IPS-20b (cell line): ENCODE measurements around the gene ADD2.
"Not testable (repeated sequence)": the region's sequence is repeated elsewhere in the genome, so short reads cannot be mapped to it uniquely, and the experiment has no call there.

ENCODE experiments used
- H3K27ac ChIP-seq: one replicate; pipeline ENCODE4 v1.5.1; 2013; ENCODE audit warnings: low read length
- H3K27me3 ChIP-seq: 2 replicates; pipeline ENCODE4 v1.6.1; 2013; ENCODE audit warnings: mild to moderate bottlenecking, low read length, inconsistent platforms; ENCODE audit not compliant: insufficient read depth
- H3K36me3 ChIP-seq: 2 replicates; pipeline ENCODE4 v1.6.1; 2013; ENCODE audit warnings: low read depth, mild to moderate bottlenecking, inconsistent platforms, low read length, moderate library complexity; ENCODE audit not compliant: insufficient read depth
- H3K4me1 ChIP-seq: 2 replicates; pipeline ENCODE4 v1.6.1; 2013; ENCODE audit warnings: mild to moderate bottlenecking, control low read depth, inconsistent platforms, low read length, moderate library complexity; ENCODE audit not compliant: insufficient read depth
- H3K4me3 ChIP-seq: 2 replicates; pipeline ENCODE4 v1.5.1; 2013; ENCODE audit warnings: mild to moderate bottlenecking, low read length, inconsistent platforms
- H3K9ac ChIP-seq: 2 replicates; pipeline ENCODE4 v1.6.1; 2013; ENCODE audit warnings: low read depth, mild to moderate bottlenecking, inconsistent platforms, low read length, moderate library complexity
- H3K9me3 ChIP-seq: 2 replicates; pipeline ENCODE4 v1.6.1; 2013; ENCODE audit warnings: mild to moderate bottlenecking, low read depth, low read length, inconsistent platforms; ENCODE audit not compliant: insufficient read depth

Gene ADD2

DNA sequence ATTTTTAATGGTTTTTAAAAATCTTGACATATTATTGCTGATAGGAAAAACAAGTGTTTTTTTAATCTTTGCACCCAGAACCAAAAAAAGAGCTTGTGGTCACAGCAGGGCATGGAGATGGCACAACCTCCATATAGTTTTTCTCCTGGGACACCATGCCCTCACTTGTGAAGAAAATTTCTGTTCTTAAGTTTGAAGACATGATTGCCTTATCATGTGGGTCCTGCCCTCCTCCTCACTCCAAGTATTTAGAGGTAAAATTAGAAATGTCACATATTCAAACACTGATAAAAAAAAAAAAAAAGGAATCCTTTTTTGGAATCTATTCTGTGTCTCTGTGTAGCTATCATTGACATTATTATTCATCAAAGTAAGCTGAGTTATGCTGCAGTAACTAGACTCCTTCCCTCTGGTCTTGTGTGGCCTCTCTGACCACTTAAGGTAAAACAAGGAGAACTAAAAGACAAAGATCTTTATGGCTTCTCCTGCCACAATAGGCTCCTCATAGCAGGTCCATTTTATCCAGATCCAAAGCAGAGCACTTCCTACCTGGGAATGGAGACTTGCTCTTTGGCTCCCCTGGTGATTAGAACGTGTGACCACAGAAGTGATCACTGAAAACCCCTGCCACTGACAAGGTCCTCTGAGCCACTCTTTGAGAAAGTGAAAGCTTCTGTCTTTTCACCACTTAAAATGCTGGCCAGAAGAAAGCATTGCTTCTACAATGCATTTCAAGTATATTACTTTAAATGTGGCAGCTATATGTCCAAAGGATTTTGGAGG lies 19.8 kb downstream of the ADD2 start:
- no peaks in the 10 kb centered on the region for H3K27me3 ChIP-seq
- H3K27ac ChIP-seq = no peak overlapping the region
- no peak overlapping the region for H3K4me3 ChIP-seq
- no peaks in the 10 kb centered on the region for H3K36me3 ChIP-seq
- H3K4me1 ChIP-seq = peaks cover 26% of the 10 kb centered on the region; the same call in 1 of the 2 replicates
- no peaks in the 10 kb centered on the region for H3K9me3 ChIP-seq
- H3K9ac ChIP-seq = no peak overlapping the region

- H3K9me3 ChIP-seq = no peaks in the 10 kb centered on the region
- H3K9ac ChIP-seq = no peak overlapping the region
- H3K36me3 ChIP-seq = no peaks in the 10 kb centered on the region
- H3K27ac ChIP-seq = no peak overlapping the region
- peaks cover 17% of the 10 kb centered on the region; the same call in 1 of the 2 replicates for H3K4me1 ChIP-seq
- H3K27me3 ChIP-seq = no peaks in the 10 kb centered on the region
- H3K4me3 ChIP-seq = no peak overlapping the region
Observed at GRCh38 chr2:70747284-70747683, 20.7 kb downstream of the ADD2 start.

GRCh38 chr2:70746094-70746974 lies 21.7 kb downstream of the ADD2 start:
- no peaks in the 10 kb centered on the region; the same call in 1 of the 2 replicates for H3K36me3 ChIP-seq
- H3K9me3 ChIP-seq = no peaks in the 10 kb centered on the region
- H3K4me1 ChIP-seq = peaks cover 17% of the 10 kb centered on the region; the same call in 1 of the 2 replicates
- no peak overlapping the region for H3K9ac ChIP-seq
- no peaks in the 10 kb centered on the region for H3K27me3 ChIP-seq
- no peak overlapping the region for H3K4me3 ChIP-seq
- no peak overlapping the region for H3K27ac ChIP-seq

DNA sequence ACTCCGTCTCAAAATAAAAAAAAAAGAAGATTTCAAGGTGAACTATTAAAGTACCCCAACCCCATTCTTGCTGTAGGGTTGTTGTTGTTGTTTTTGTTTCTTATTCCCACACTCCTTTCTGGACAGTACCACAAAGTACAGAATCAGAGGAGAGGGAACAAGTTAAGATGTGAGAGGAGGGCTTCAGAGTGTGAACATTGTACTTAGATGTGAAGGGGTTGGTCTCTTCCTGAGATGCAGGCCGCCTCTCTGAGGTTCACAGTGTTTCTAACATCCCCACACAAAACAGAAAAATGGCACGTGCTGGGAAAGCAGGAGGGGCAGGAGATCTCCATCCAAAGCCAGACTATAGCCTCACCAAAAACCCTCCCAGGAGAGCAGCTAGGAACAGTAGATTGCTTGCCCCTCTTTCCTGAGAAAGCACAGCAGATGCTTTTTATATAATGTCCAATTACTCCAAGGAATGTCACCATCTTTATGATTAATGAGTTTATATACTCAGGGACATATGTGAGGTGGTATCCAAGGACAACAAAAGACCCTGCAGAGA lies 22.6 kb downstream of the ADD2 start:
- no peak overlapping the region for H3K9ac ChIP-seq
- no peak overlapping the region for H3K27ac ChIP-seq
- H3K4me3 ChIP-seq = no peak overlapping the region
- H3K9me3 ChIP-seq = no peaks in the 10 kb centered on the region
- H3K36me3 ChIP-seq = no peaks in the 10 kb centered on the region; the same call in 1 of the 2 replicates
- H3K27me3 ChIP-seq = no peaks in the 10 kb centered on the region
- H3K4me1 ChIP-seq = peaks cover 17% of the 10 kb centered on the region; the same call in 1 of the 2 replicates

- Histone ChIP-seq H3K27ac (no peak overlapping the region), H3K9me3 (no peaks in the 10 kb centered on the region), H3K4me3 (no peak overlapping the region), H3K36me3 (no peaks in the 10 kb centered on the region; the same call in 1 of the 2 replicates), H3K9ac (no peak overlapping the region), H3K27me3 (no peaks in the 10 kb centered on the region), H3K4me1 (peaks cover 15% of the 10 kb centered on the region; the same call in 1 of the 2 replicates)
Observed at GRCh38 chr2:70744397-70744796, 23.6 kb downstream of the ADD2 start.

- H3K27me3 ChIP-seq = no peaks in the 10 kb centered on the region
Observed at GRCh38 chr2:70743677-70744076, 24.3 kb downstream of the ADD2 start.

DNA sequence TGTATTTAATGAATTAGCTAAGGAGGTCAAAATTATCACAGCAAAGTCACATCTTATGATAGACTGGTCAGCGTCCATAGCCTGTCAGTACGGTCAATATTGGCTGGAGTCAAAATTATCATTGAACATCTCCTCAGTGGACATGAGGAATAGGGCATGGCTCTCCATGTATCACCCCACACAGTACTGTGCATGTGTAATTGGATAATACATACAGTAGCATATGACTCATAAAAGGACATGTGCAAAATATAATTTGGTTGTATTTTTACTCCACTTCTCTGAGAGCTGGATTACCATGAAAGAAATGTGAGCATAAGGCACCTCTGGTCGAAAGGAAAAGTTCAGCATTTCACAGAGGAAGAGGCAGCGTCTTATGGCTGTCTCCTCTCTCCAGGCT lies 24.9 kb downstream of the ADD2 start:
- H3K4me1 ChIP-seq = peaks cover 14% of the 10 kb centered on the region; the same call in 1 of the 2 replicates
- H3K4me3 ChIP-seq = no peak overlapping the region
- no peaks in the 10 kb centered on the region; the same call in 1 of the 2 replicates for H3K36me3 ChIP-seq
- no peaks in the 10 kb centered on the region for H3K9me3 ChIP-seq
- no peak overlapping the region for H3K9ac ChIP-seq
- no peak overlapping the region for H3K27ac ChIP-seq
- no peaks in the 10 kb centered on the region for H3K27me3 ChIP-seq

More at GRCh38 chr2:70743677-70744076, 24.3 kb downstream of the ADD2 start:
- H3K9me3 ChIP-seq = no peaks in the 10 kb centered on the region
- H3K27ac ChIP-seq = no peak overlapping the region
- peaks cover 14% of the 10 kb centered on the region; the same call in 1 of the 2 replicates for H3K4me1 ChIP-seq
- no peak overlapping the region for H3K9ac ChIP-seq
- no peaks in the 10 kb centered on the region; the same call in 1 of the 2 replicates for H3K36me3 ChIP-seq
- H3K4me3 ChIP-seq = no peak overlapping the region

- H3K27ac ChIP-seq, H3K9ac ChIP-seq, H3K27me3 ChIP-seq, H3K9me3 ChIP-seq, H3K36me3 ChIP-seq, H3K4me3 ChIP-seq: not testable (repeated sequence)
- H3K4me1 ChIP-seq = peaks cover 19% of the 10 kb centered on the region
Observed at GRCh38 chr2:70739492-70739891, 28.5 kb downstream of the ADD2 start.

GRCh38 chr2:70738159-70738558 lies 29.8 kb downstream of the ADD2 start:
- Histone ChIP-seq H3K9me3 (no peaks in the 10 kb centered on the region), H3K9ac (no peak overlapping the region), H3K36me3 (no peaks in the 10 kb centered on the region; the same call in 1 of the 2 replicates), H3K27me3 (no peaks in the 10 kb centered on the region), H3K27ac (no peak overlapping the region), H3K4me1 (peaks cover 33% of the 10 kb centered on the region), H3K4me3 (no peak overlapping the region)

- peaks cover 63% of the 10 kb centered on the region for H3K4me1 ChIP-seq
- no peak overlapping the region for H3K27ac ChIP-seq
- H3K9ac ChIP-seq = peak overlapping the region; percentile 52; the same call in 1 of the 2 replicates
Observed at GRCh38 chr2:70735071-70735470, 32.9 kb downstream of the ADD2 start.

DNA sequence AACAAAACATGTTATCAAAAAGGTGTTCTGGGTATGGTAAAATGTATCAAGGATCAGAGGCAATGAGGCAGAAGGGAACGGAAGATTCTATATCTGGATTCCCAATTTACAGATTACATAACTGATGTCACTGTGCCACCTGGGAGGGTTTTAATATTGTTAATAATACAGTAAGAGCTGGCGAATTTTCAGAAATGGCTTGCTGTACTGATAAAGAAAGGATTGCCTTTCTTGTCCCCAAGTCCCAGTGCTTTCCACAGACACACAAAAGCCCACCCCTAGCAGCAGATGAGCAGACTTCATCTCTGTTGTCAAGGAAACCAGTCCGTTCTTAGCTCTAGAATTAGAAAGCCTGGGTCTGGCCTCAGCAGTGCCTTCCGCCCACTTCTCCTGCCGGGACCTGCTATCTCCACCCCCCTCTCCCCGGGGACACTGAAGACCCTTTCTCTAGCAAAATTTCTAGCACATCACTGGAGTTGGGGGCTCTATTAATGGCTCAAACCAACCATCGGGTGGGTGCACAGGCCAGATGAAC lies 34.3 kb downstream of the ADD2 start:
- H3K9me3 ChIP-seq = no peaks in the 10 kb centered on the region

More at GRCh38 chr2:70735071-70735470, 32.9 kb downstream of the ADD2 start:
- Histone ChIP-seq H3K9me3 (no peaks in the 10 kb centered on the region), H3K27me3 (no peaks in the 10 kb centered on the region), H3K36me3 (no peaks in the 10 kb centered on the region), H3K4me3 (peak overlapping the region; percentile 57; the same call in 1 of the 2 replicates)

More for the DNA sequence above, 34.3 kb downstream of the ADD2 start:
- Histone ChIP-seq H3K27ac (peak overlapping the region; percentile 95), H3K9ac (peak overlapping the region; percentile 52; the same call in 1 of the 2 replicates), H3K27me3 (no peaks in the 10 kb centered on the region), H3K4me1 (peaks cover 75% of the 10 kb centered on the region), H3K36me3 (no peaks in the 10 kb centered on the region), H3K4me3 (peak overlapping the region; percentile 57)
